NCI-H2081 (cell line): ENCODE results near the gene PCYOX1L.

Source experiments
- DNase-seq, 2 experiments: peaks; one replicate each; lab custom pipeline; 2025; lab: John Stamatoyannopoulos, UW

PCYOX1L gene

GRCh38 chr5:149357370-149358293, at the start of gene PCYOX1L:
PCYOX1L (plus strand) TSS chr5:149358046; CDS start chr5:149358069, 23 bp downstream.
- DNase-seq: peak; percentile 91

GRCh38 chr5:149309354-149309753, 48.5 kb upstream of the PCYOX1L start:
- no peak for DNase-seq

- no peak for DNase-seq
These were observed 47.4 kb upstream of the PCYOX1L start for GRCh38 chr5:149310488-149310887.

- no peak for DNase-seq
These were observed 46.7 kb upstream of the PCYOX1L start for GRCh38 chr5:149310947-149311658.

GRCh38 chr5:149313151-149313841, 44.5 kb upstream of the PCYOX1L start:
- peak in 1 of 2 experiments; percentile 32 for DNase-seq

- no peak for DNase-seq
These were observed 43.2 kb upstream of the PCYOX1L start for GRCh38 chr5:149314571-149315111.

GRCh38 chr5:149315753-149316152, 42.1 kb upstream of the PCYOX1L start:
- no peak for DNase-seq

- peak in 1 of 2 experiments; percentile 41 for DNase-seq
These were observed 40.4 kb upstream of the PCYOX1L start for GRCh38 chr5:149317281-149318048.

GRCh38 chr5:149319174-149319573, 38.7 kb upstream of the PCYOX1L start:
- DNase-seq: no peak

GRCh38 chr5:149320791-149321330, 37.0 kb upstream of the PCYOX1L start:
- DNase-seq: peak in 1 of 2 experiments; percentile 52

GRCh38 chr5:149322518-149322917, 35.3 kb upstream of the PCYOX1L start:
- DNase-seq: no peak

- no peak for DNase-seq
These were observed 34.6 kb upstream of the PCYOX1L start for GRCh38 chr5:149323210-149323609.

- DNase-seq: no peak
These were observed 34.1 kb upstream of the PCYOX1L start for GRCh38 chr5:149323621-149324205.

GRCh38 chr5:149324641-149325040, 33.2 kb upstream of the PCYOX1L start:
- no peak for DNase-seq

GRCh38 chr5:149325166-149325735, 32.6 kb upstream of the PCYOX1L start:
- no peak for DNase-seq

- DNase-seq: no peak
These were observed 32.0 kb upstream of the PCYOX1L start for GRCh38 chr5:149325894-149326293.

GRCh38 chr5:149326611-149327010, 31.2 kb upstream of the PCYOX1L start:
- DNase-seq: no peak

GRCh38 chr5:149328177-149328576, 29.7 kb upstream of the PCYOX1L start:
- no peak for DNase-seq

GRCh38 chr5:149333711-149334443, 24.0 kb upstream of the PCYOX1L start:
- DNase-seq: no peak

- no peak for DNase-seq
These were observed 20.1 kb upstream of the PCYOX1L start for GRCh38 chr5:149337736-149338135.
